Measurements from ENCODE around the gene HORMAD2. TPM values are rescaled to one million over a fixed set of nuclear protein-coding genes. Genes with fewer than 3 reads are reported as not detected.

HORMAD2 gene
- total RNA-seq, 1 donor from 2014 or later = not detected

GRCh38 chr22:30036656-30037055 lies 43.6 kb upstream of the HORMAD2 start:
- Mint-ChIP-seq H3K27ac (no peak overlapping the region), H3K9me3 (no peaks in the 10 kb centered on the region), H3K36me3 (no peaks in the 10 kb centered on the region), H3K4me3 (no peak overlapping the region), H3K4me1 (peaks cover 31% of the 10 kb centered on the region), H3K27me3 (ENCODE audit: low read depth) (no peaks in the 10 kb centered on the region)
- no peak for TF ChIP-seq CTCF (IDR thresholded peaks at IDR 0.05; ENCODE audit: unreplicated experiment)
- DNase-seq (ENCODE audit: low spot score in 2 of 2, unreplicated experiment in 2 of 2) = no peak

- Mint-ChIP-seq H3K36me3 (no peaks in the 10 kb centered on the region), H3K27me3 (ENCODE audit: low read depth) (no peaks in the 10 kb centered on the region), H3K27ac (no peak overlapping the region), H3K9me3 (no peaks in the 10 kb centered on the region), H3K4me1 (peaks cover 26% of the 10 kb centered on the region), H3K4me3 (no peak overlapping the region)
- no peak for DNase-seq (ENCODE audit: low spot score in 2 of 2, unreplicated experiment in 2 of 2)
- TF ChIP-seq CTCF (IDR thresholded peaks at IDR 0.05; ENCODE audit: unreplicated experiment) = no peak
These were observed 42.0 kb upstream of the HORMAD2 start for GRCh38 chr22:30038219-30038618.

GRCh38 chr22:30040499-30041260 lies 39.6 kb upstream of the HORMAD2 start:
- no peaks in the 10 kb centered on the region for H3K36me3 Mint-ChIP-seq
- peak in 1 of 2 experiments; percentile 17 for DNase-seq (ENCODE audit: low spot score in 2 of 2, unreplicated experiment in 2 of 2)
- peaks cover 40% of the 10 kb centered on the region for H3K4me1 Mint-ChIP-seq
- no peak overlapping the region for H3K4me3 Mint-ChIP-seq
- no peaks in the 10 kb centered on the region for H3K9me3 Mint-ChIP-seq
- no peaks in the 10 kb centered on the region for H3K27me3 Mint-ChIP-seq (ENCODE audit: low read depth)
- TF ChIP-seq CTCF (IDR thresholded peaks at IDR 0.05; ENCODE audit: unreplicated experiment) = no peak
- no peak overlapping the region for H3K27ac Mint-ChIP-seq

- TF ChIP-seq CTCF (IDR thresholded peaks at IDR 0.05; ENCODE audit: unreplicated experiment) = no peak
- no peak for DNase-seq (ENCODE audit: low spot score in 2 of 2, unreplicated experiment in 2 of 2)
- no peaks in the 10 kb centered on the region for H3K36me3 Mint-ChIP-seq
- H3K27ac Mint-ChIP-seq = no peak overlapping the region
- no peaks in the 10 kb centered on the region for H3K27me3 Mint-ChIP-seq (ENCODE audit: low read depth)
- H3K4me3 Mint-ChIP-seq = no peak overlapping the region
- H3K9me3 Mint-ChIP-seq = no peaks in the 10 kb centered on the region
- peaks cover 34% of the 10 kb centered on the region for H3K4me1 Mint-ChIP-seq
These were observed 38.8 kb upstream of the HORMAD2 start for GRCh38 chr22:30041475-30041874.

GRCh38 chr22:30041881-30042280 lies 38.4 kb upstream of the HORMAD2 start:
- H3K4me1 Mint-ChIP-seq = peaks cover 30% of the 10 kb centered on the region
- no peak overlapping the region for H3K27ac Mint-ChIP-seq
- H3K4me3 Mint-ChIP-seq = no peak overlapping the region
- DNase-seq (ENCODE audit: low spot score in 2 of 2, unreplicated experiment in 2 of 2) = no peak
- no peaks in the 10 kb centered on the region for H3K9me3 Mint-ChIP-seq
- no peaks in the 10 kb centered on the region for H3K36me3 Mint-ChIP-seq
- no peaks in the 10 kb centered on the region for H3K27me3 Mint-ChIP-seq (ENCODE audit: low read depth)
- no peak for TF ChIP-seq CTCF (IDR thresholded peaks at IDR 0.05; ENCODE audit: unreplicated experiment)
